K562 (cell line): ENCODE measurements around the gene UNC5B. TPM values are rescaled to one million over a fixed set of nuclear protein-coding genes. Genes with fewer than 3 reads are reported as not detected.

ENCODE experiments used
- CREBBP ChIP-seq: IDR thresholded peaks from one replicate; pipeline ENCODE4 v1.6.1; 2012; ENCODE audit warnings: low read depth, mild to moderate bottlenecking, control low read depth, inconsistent platforms, low read length
- CTBP1 ChIP-seq: fragments of 450-650 bp; IDR thresholded peaks from 2 replicates; pipeline ENCODE4 v1.6.1; 2016; ENCODE audit warnings: borderline replicate concordance
- ELF1 ChIP-seq: fragments of 200-800 bp; sonication (Bioruptor generic); IDR thresholded peaks from 2 replicates; pipeline ENCODE4 v1.6.1; 2016; ENCODE audit warnings: missing genetic modification characterization, missing compliant biosample characterization
- GTF2A2 ChIP-seq: IDR thresholded peaks from 2 replicates; pipeline ENCODE4 v1.6.1; 2016; ENCODE audit warnings: mild to moderate bottlenecking, missing genetic modification characterization, missing compliant biosample characterization
- JUN ChIP-seq, 2 experiments: sonication (generic) in 1 of 2; formaldehyde crosslinking in 1 of 2; IDR thresholded peaks; 2 replicates each; pipeline versions ENCODE4 v1.6.1 to v1.8.0; 2012 to 2022; ENCODE audit warnings: borderline replicate concordance in 2 of 2, mild to moderate bottlenecking in 2 of 2, improper control_type of control experiment in 1 of 2, low read depth in 1 of 2, low read length in 1 of 2, missing genetic modification reagents in 1 of 2
- JUND ChIP-seq, 2 experiments: IDR thresholded peaks; 2 replicates in 1 of 2; 3 replicates in 1 of 2; pipeline ENCODE4 v1.6.1; 2011; ENCODE audit warnings: borderline replicate concordance in 2 of 2, low read depth in 2 of 2, low read length in 2 of 2, improper control_type of control experiment in 1 of 2, missing biosample characterization in 1 of 2, missing genetic modification characterization in 1 of 2, missing genetic modification reagents in 1 of 2
- POLR2AphosphoS2 ChIP-seq: IDR thresholded peaks from 2 replicates; pipeline ENCODE4 v1.6.1; 2012; ENCODE audit warnings: low read length, improper control_type of control experiment
- RB1 ChIP-seq: fragments of 450-650 bp; IDR thresholded peaks from 2 replicates; pipeline ENCODE4 v1.6.1; 2017; ENCODE audit warnings: low read depth, mild to moderate bottlenecking
- RHOXF2B ChIP-seq: fragments of 250-450 bp; sonication (Bioruptor Pico); conservative IDR thresholded peaks from 2 replicates; pipeline ENCODE4 v1.5.1; 2021
- SETDB1 ChIP-seq: IDR thresholded peaks from one replicate; pipeline ENCODE4 v1.6.1; 2012; ENCODE audit warnings: low read length, control low read depth, inconsistent platforms
- SOX6 ChIP-seq: fragments of 450-650 bp; IDR thresholded peaks from 2 replicates; pipeline ENCODE4 v1.6.1; 2014; ENCODE audit warnings: mild to moderate bottlenecking
- TAL1 ChIP-seq: fragments of 450-650 bp; IDR thresholded peaks from 2 replicates; pipeline ENCODE4 v1.6.1; 2016; ENCODE audit warnings: mild to moderate bottlenecking
- TCF7 ChIP-seq: sonication (generic); IDR thresholded peaks from 2 replicates; pipeline ENCODE4 v1.6.1; 2016; ENCODE audit warnings: antibody characterized with exemption, borderline replicate concordance
- ZNF133 ChIP-seq: fragments of 250-450 bp; sonication (Bioruptor Pico); IDR thresholded peaks from 2 replicates; pipeline ENCODE4 v1.4.0; 2020; ENCODE audit warnings: mild to moderate bottlenecking
- ZSCAN32 ChIP-seq: fragments of 450-650 bp; formaldehyde crosslinking; IDR thresholded peaks from 2 replicates; pipeline ENCODE4 v1.4.0; 2020; ENCODE audit warnings: mild to moderate bottlenecking, moderate library complexity
- polyA plus RNA-seq, 8 experiments: library from polyadenylated mRNA; depleted of rRNA in 4 of 8; stranded (reverse) in 5 of 8; unstranded in 3 of 8; fragments of >200 nt; fragmentation: Nextera tagmentation in 2 of 8; fragmentation: Illumina TruSeq in 1 of 8; extraction: Ambion mirVana in 2 of 8; extraction: Trizol in 1 of 8; gene quantifications; 2 replicates each; pipeline versions ENCODE4 v1.2.1 to v1.2.3, GENCODE V29; 2011 to 2014; ENCODE audit warnings: inconsistent platforms in 1 of 8, missing spikeins in 1 of 8
- total RNA-seq, 7 experiments: library from RNA; depleted of rRNA in 6 of 7; stranded (reverse); fragments of >200 nt in 6 of 7; fragmentation: Illumina TruSeq in 2 of 7; extraction: Trizol in 2 of 7; gene quantifications; 2 replicates each; pipeline versions ENCODE4 v1.2.1 to v1.2.3, GENCODE V29; 2011 to 2021; ENCODE audit warnings: low replicate concordance in 1 of 7
- TF ChIP-seq, protein P1 (sequence below): fragments of 450-650 bp; formaldehyde crosslinking; IDR thresholded peaks from 2 replicates; pipeline ENCODE4 v1.4.0; 2020; ENCODE audit warnings: mild to moderate bottlenecking, mixed read lengths
- TF ChIP-seq, protein P2 (sequence below): fragments of 250-450 bp; sonication (Bioruptor Pico); IDR thresholded peaks from 2 replicates; pipeline ENCODE4 v1.8.0; 2022; ENCODE audit warnings: inconsistent platforms, mild to moderate bottlenecking, moderate library complexity, borderline replicate concordance
- TF ChIP-seq, protein P3 (sequence below): fragments of 450-650 bp; IDR thresholded peaks from 2 replicates; pipeline ENCODE4 v1.6.1; 2016
- TF ChIP-seq, protein P4 (sequence below), 3 experiments: IDR thresholded peaks in 2 of 3; conservative IDR thresholded peaks in 1 of 3; 2 replicates each; pipeline ENCODE4 v1.5.1; 2011 to 2012; ENCODE audit warnings: low read length in 3 of 3, mild to moderate bottlenecking in 3 of 3, control low read depth in 2 of 3, improper control_type of control experiment in 1 of 3, inconsistent platforms in 1 of 3, low read depth in 1 of 3, mixed read lengths in 1 of 3, moderate library complexity in 1 of 3; ENCODE audit not compliant: insufficient read depth in 2 of 3
- TF ChIP-seq, protein P5 (sequence below): fragments of 450-650 bp; formaldehyde crosslinking; conservative IDR thresholded peaks from 2 replicates; pipeline ENCODE4 v1.4.0; 2022; ENCODE audit warnings: mild to moderate bottlenecking, missing genetic modification characterization

Gene UNC5B
- total and polyA plus RNA-seq, 9 of the 15 experiments (the other 6 are each of a cell fraction or from before 2014, with no cell fraction given): 0.10 to 8.4 (median 2.1) TPM

DNA sequence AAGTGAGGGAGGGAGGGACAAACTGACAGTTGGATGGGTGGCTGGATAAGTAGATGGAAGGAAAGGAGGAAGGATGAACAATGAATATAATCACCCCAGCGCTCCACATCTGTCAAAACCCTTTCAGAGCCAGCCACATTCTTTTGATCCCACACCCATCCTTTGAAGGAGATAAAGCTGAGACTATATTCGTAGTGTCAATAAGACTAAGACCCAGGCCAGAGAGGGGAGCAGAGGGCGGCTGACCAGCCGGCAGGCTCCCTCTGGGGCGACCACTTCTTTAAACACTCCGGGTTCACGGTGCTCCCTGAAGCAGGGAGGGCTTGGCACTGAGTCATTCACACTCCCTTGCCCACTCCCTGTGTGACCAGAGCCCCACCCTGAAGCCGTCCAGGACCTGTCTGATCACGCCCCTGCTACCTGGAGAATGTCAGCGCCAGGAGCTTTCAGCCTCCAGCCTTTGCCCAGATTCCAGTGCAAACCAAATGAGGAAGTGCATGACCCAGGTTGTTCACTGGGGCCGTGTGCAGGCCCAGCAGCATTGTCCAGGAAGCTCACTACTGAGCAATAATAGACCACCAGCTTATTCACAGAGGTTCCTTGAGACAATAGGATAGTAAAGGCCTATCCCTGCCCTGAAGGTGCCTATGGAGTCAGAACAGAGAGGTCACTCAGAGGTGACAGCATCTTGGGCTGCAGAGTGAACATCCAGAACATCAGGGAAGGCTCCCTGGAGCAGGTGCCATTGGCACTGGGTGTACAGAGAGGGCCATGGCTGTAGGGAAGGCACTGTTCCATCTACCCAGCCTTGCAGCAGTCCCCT, 34.4 kb downstream of the UNC5B start (continued):
- TF ChIP-seq, protein P1, sequence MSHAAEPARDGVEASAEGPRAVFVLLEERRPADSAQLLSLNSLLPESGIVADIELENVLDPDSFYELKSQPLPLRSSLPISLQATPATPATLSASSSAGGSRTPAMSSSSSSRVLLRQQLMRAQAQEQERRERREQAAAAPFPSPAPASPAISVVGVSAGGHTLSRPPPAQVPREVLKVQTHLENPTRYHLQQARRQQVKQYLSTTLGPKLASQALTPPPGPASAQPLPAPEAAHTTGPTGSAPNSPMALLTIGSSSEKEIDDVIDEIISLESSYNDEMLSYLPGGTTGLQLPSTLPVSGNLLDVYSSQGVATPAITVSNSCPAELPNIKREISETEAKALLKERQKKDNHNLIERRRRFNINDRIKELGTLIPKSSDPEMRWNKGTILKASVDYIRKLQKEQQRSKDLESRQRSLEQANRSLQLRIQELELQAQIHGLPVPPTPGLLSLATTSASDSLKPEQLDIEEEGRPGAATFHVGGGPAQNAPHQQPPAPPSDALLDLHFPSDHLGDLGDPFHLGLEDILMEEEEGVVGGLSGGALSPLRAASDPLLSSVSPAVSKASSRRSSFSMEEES (CRISPR knock-in tag): no peak
- TF ChIP-seq TCF7: peak; percentile 91
- TF ChIP-seq SETDB1: no peak
- TF ChIP-seq JUN (IDR thresholded peaks at IDR 0.05; ENCODE audit: borderline replicate concordance, low read depth, low read length): no peak
- no peak for TF ChIP-seq JUN (CRISPR knock-in tag; IDR thresholded peaks at IDR 0.05; ENCODE audit: borderline replicate concordance)
- TF ChIP-seq CREBBP: no peak
- no peak for TF ChIP-seq GTF2A2 (tag)
- TF ChIP-seq, protein P2, sequence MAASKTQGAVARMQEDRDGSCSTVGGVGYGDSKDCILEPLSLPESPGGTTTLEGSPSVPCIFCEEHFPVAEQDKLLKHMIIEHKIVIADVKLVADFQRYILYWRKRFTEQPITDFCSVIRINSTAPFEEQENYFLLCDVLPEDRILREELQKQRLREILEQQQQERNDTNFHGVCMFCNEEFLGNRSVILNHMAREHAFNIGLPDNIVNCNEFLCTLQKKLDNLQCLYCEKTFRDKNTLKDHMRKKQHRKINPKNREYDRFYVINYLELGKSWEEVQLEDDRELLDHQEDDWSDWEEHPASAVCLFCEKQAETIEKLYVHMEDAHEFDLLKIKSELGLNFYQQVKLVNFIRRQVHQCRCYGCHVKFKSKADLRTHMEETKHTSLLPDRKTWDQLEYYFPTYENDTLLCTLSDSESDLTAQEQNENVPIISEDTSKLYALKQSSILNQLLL (CRISPR knock-in tag): no peak
- TF ChIP-seq ELF1 (tag): 0 out of 2 replicates have a peak, but pooled peaks have one; percentile 36
- no peak for TF ChIP-seq POLR2AphosphoS2
- TF ChIP-seq, protein P3, sequence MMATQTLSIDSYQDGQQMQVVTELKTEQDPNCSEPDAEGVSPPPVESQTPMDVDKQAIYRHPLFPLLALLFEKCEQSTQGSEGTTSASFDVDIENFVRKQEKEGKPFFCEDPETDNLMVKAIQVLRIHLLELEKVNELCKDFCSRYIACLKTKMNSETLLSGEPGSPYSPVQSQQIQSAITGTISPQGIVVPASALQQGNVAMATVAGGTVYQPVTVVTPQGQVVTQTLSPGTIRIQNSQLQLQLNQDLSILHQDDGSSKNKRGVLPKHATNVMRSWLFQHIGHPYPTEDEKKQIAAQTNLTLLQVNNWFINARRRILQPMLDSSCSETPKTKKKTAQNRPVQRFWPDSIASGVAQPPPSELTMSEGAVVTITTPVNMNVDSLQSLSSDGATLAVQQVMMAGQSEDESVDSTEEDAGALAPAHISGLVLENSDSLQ: peak; percentile 42; the same call in 1 of the 2 replicates
- TF ChIP-seq SOX6: peak; percentile 89
- TF ChIP-seq ZSCAN32 (CRISPR knock-in tag): no peak
- TF ChIP-seq CTBP1: peak; percentile 67; the same call in 1 of the 2 replicates
- TF ChIP-seq, protein P4, sequence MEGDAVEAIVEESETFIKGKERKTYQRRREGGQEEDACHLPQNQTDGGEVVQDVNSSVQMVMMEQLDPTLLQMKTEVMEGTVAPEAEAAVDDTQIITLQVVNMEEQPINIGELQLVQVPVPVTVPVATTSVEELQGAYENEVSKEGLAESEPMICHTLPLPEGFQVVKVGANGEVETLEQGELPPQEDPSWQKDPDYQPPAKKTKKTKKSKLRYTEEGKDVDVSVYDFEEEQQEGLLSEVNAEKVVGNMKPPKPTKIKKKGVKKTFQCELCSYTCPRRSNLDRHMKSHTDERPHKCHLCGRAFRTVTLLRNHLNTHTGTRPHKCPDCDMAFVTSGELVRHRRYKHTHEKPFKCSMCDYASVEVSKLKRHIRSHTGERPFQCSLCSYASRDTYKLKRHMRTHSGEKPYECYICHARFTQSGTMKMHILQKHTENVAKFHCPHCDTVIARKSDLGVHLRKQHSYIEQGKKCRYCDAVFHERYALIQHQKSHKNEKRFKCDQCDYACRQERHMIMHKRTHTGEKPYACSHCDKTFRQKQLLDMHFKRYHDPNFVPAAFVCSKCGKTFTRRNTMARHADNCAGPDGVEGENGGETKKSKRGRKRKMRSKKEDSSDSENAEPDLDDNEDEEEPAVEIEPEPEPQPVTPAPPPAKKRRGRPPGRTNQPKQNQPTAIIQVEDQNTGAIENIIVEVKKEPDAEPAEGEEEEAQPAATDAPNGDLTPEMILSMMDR (IDR thresholded peaks at IDR 0.05 in 2 of 3, conservative IDR thresholded peaks at IDR 0.05 in 1 of 3; ENCODE audit: insufficient read depth in 2 of 3, low read depth in 1 of 3, low read length in 3 of 3): no peak
- TF ChIP-seq RB1: no peak
- TF ChIP-seq JUND (IDR thresholded peaks at IDR 0.05; ENCODE audit: borderline replicate concordance, low read depth, low read length): 0 out of 2 replicates have a peak, but pooled peaks have one; percentile 24
- no peak for TF ChIP-seq JUND (tag; IDR thresholded peaks at IDR 0.05; ENCODE audit: borderline replicate concordance, low read depth, low read length)
- peak; percentile 20; the same call in 1 of the 2 replicates for TF ChIP-seq TAL1
- no peak for TF ChIP-seq RHOXF2B (CRISPR knock-in tag)
- TF ChIP-seq, protein P5, sequence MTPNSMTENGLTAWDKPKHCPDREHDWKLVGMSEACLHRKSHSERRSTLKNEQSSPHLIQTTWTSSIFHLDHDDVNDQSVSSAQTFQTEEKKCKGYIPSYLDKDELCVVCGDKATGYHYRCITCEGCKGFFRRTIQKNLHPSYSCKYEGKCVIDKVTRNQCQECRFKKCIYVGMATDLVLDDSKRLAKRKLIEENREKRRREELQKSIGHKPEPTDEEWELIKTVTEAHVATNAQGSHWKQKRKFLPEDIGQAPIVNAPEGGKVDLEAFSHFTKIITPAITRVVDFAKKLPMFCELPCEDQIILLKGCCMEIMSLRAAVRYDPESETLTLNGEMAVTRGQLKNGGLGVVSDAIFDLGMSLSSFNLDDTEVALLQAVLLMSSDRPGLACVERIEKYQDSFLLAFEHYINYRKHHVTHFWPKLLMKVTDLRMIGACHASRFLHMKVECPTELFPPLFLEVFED (CRISPR knock-in tag): no peak
- no peak for TF ChIP-seq ZNF133
